CD4-positive, alpha-beta T cell treated with Interferon gamma for 1 hour (primary cell): ENCODE results near the gene HTT.

ENCODE experiments used
- DNase-seq: peaks from one replicate; pipeline ENCODE4 v3.0.0-alpha.2; 2020

Gene HTT

DNA sequence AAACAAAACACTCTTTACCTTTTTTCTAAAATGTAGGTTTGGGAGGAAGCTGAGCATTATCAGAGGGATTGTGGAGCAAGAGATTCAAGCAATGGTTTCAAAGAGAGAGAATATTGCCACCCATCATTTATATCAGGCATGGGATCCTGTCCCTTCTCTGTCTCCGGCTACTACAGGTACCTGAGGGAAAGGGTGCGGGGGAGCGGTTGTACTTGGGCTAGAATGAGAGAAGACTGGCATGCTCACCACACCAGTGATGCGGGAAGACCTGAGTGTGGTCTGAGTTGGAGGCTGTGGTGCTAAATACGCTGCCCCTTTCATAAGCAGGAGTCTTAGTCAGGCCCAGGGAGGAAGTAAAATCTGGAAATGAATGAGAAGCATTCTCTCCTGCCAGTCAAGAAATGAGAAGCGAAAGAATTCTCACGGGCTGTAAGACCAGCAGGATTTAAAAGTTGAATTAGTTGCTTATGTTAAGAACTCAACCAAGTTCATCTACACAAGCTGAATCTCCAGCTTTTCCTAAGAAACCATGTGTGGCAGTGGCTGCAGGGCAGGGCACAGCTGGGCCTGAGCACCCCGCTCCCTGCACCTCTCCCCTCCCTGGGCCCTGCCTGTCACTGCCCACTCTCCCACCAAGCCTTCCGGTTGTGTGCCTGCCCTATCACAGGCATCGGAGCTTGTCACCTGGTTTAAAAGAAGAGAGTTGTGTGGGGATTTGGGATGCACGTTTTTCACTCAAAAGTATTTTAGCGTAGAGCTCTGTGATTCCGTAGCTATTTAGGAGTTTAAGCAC lies 149.7 kb downstream of the HTT start:
- DNase-seq: no peak

DNA sequence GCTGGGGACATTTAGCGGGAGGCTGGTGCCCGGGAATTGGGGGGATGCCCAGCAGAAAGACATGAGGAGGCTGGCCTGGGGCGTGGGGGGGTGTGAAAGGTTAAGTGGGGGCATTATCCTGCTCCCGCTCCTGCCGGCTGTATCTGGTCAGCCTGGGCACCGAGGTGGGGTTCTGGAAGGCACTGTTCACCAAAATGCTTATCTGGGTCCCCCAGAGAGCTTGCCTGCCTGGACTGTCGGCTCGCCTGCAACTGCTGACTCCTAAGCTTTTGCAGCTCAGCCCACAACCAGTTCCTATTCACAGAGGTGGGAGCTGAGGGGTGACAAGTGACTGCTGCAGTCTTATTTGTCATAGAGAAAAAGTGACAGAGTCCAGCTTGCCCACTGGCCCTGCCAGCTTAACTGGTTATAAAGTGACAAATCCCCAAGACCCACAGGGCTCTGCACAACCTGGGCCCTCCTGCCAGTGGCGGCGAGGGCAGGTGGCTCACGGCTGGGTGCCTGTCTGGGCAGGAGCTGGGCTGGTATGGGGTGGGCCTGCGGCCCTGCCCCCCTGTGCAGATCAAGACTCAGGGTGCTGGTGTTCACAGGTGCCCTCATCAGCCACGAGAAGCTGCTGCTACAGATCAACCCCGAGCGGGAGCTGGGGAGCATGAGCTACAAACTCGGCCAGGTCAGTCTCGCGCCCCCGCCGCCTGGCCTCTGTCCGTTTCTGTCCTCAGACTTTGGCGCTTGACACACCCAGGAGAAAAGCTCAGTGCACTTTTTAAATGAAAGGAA lies 150.8 kb downstream of the HTT start:
- no peak for DNase-seq

DNA sequence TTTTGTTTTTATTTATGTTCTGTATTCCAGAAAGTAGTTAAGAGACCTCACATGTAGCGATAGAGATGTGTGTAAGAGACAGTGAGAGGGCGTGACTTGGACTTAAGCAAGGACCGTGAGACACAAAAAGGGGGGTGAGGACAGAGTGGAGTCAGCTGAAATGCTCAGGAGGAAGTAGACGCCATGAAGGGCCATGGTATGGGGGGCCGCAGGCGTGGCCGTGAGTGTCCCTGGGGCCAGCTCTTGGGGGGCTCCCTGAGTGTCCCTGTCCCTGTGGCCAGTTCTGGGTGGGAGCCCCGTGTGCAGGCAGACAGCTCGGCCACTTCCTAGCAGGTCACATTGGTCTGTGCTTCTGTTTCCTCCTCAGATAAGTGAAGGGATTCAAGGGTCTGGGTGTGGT lies 151.5 kb downstream of the HTT start:
- peak; percentile 48 for DNase-seq

DNA sequence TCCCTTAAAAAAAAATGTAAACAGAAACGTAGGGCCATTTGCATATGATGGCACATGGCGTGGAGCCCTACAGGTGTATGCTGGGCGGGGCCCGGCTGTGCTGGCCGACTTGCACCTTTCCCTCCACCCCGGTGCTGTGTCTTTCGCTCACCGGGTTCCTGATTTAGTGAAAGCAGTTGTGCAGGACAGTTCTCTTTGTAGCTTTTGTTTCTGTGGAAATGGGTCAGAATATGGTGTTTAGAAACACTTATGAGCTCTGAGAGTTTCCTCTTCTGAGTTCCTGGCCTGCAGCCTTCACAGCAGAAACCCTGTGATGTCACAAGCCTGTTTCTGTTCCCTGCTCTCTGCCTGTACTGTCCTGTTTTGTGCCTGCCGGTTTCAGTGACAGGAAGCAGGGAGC lies 152.0 kb downstream of the HTT start:
- DNase-seq: peak; percentile 47

DNA sequence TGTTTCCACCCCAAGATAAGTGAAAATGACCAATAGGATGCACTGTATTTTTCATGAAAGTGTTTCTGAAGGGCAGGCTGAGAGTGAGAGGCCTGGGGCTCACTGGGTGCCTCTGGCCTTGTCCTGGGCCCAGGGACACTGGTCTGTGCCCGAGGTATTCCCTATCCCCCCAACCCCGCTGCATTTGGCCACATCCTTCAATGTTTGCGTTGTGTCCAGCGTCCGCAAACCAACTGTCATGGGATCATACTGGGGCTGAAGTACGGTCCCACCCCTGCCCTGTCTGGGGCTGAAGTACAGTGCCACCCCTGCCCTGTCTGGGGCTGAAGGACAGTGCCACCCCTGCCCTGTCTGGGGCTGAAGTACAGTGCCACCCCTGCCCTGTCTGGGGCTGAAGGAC lies 152.5 kb downstream of the HTT start:
- no peak for DNase-seq

DNA sequence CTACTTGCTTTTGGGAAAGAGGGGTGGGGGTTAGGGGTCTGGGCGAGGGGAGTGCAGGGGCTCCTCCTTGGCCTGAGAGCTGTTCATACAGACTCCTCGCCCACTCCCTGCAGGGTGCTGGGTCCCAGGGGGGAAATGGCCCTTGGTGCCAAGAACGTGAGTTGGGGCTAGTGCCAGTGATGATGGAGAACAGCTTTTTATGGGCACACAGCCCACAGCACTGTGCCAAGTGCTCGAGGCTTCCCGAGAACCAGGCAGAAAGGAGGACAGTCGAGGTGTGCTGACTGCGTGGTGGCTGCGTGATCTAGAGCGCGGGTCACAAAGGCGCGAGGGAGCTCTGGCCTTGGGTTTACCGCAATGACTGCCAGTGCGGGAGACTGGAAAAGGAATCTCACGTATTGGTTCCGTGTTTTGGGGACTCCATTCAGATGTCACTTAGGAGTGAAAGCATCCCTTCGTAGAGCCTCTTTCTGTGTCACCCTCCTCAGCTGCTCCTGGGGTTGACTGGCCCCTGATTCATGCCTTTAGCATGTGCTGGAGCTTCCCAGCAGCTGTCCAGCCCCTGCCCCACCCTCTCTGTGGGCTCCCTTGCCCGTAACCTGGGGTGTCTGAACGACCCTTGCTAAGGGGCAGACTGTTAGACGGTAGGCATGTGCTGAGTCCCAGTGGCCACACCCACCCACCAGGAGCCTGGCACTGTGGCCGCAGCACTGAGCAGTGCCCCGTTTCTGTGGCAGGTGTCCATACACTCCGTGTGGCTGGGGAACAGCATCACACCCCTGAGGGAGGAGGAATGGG lies 153.6 kb downstream of the HTT start:
- no peak for DNase-seq

DNA sequence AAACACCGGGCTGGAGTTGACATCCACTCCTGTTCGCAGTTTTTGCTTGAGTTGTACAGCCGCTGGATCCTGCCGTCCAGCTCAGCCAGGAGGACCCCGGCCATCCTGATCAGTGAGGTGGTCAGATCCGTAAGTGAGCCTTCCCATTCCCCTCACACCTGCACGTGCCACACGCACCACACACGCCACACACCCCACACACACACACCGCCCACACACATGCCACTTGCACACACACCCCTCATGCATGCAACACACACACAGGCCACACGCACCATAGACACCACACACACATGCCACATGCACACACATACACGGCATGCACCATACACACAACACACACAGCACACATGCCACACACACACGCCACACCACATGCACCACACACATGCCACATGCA lies 154.4 kb downstream of the HTT start:
- DNase-seq: no peak

DNA sequence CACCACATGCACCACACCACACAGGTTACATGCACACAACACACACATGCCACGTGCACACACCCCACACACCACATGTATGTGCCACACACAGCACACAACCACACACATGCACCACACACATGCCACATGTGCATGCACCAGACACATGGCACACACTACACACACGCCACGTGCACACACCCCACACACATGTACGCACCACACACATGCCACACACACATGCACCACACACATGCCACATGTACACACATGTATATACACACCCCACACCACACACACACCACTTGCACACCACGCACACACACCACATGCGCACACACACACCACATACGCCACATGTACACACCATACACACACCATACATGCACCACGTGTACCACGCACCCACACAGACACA lies 154.8 kb downstream of the HTT start:
- no peak for DNase-seq

DNA sequence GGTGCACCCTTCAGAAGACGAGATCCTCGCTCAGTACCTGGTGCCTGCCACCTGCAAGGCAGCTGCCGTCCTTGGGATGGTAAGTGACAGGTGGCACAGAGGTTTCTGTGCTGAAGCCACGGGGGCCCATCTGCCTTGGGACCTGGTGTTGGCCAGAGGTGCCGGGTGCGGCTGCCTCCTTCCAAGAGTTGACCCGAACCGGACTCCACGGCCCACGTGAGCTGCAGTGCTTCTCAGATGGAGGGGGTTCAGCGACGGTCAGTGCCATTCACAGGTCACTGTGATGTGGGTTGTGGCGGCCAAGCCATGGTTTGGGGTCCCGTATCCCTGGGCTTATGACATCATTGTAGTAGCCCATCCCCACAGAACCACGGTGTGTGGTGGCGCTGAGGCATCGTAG lies 155.5 kb downstream of the HTT start:
- DNase-seq: no peak

DNA sequence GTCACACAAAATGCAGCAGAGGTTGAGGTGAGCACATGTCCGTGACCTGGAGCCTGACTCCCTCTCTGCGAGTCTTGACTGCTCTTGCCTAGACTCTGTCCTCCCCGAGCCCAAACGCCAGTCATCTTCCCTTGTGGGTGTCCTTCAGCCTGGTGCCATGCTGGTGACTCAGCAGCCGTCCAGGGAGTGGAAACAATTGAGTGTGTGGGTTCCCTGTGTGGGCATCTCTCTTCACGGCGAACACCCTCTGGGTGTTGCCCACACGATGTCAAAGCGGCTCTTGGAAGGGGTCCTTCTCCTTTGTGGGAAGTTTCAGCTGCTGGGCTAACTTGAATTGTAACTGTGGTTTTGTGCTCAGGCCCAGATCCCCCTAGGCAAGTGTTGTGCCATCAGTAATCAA lies 157.0 kb downstream of the HTT start:
- DNase-seq: no peak

DNA sequence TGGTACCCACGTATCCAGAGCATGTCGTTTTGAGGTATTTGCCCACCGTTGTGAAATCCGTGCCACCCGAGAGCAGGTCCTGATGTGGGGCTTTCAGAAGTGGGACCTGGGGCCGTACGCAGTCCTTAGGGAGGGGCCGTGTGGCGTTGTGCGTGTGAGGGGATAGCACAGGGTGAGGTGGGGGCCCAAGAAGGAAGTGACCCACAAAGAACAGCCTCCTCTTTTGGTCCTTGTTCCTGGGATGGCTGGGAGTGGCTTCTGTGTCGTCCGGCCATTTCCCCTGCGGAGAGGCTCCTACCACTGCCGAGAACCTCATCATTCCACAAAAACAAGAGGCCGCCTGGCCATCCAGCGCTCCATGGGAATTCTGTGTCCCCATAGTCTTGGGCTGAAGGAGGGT lies 157.5 kb downstream of the HTT start:
- DNase-seq: no peak

DNA sequence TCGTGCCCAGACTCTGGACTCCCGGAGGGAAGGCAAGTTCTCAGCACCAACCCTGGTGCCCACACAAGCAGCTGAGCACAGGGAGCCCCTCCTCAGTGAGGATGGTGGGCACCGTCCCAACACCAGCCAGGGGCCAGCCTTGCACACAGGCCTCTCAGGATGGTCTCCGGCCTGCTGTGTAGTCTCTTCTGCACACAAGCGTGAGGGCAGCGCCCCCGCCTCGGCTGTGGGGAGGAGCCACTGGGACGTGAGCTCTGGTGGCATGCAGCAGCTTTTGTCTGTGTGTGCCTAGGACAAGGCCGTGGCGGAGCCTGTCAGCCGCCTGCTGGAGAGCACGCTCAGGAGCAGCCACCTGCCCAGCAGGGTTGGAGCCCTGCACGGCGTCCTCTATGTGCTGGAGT lies 158.4 kb downstream of the HTT start:
- no peak for DNase-seq

DNA sequence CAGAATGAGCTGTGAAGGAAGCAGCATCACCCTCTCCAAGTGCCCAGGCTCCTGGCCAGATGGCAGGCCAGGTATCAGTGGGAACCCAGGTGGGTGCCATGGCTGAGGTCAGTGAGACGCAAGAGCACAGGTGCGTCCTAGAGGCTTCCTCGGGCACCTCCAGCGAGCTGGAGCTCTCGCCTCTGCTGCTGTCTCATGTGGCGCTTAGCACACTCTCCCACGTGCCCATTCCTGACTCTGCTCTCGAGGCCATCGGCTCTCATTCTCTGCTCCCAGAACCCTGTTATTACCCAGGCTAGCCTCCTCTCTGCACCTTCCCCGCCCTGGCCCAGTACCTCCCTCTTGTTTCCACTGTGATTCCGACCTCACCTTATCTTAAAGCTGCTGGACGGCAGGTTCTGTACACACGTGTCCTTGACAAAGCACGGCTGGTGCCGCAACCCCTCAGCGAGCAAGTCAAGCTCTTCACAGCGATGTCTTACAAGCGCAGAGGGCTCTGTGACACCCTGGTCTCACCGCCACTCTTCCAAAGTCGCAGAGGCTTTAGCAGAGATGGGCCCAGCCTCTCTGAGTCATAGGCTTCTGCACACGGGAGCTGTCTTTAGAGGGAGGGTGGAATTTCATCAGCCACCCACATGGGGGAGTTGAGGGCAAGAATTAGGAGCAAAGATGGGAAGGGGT lies 159.1 kb downstream of the HTT start:
- no peak for DNase-seq

DNA sequence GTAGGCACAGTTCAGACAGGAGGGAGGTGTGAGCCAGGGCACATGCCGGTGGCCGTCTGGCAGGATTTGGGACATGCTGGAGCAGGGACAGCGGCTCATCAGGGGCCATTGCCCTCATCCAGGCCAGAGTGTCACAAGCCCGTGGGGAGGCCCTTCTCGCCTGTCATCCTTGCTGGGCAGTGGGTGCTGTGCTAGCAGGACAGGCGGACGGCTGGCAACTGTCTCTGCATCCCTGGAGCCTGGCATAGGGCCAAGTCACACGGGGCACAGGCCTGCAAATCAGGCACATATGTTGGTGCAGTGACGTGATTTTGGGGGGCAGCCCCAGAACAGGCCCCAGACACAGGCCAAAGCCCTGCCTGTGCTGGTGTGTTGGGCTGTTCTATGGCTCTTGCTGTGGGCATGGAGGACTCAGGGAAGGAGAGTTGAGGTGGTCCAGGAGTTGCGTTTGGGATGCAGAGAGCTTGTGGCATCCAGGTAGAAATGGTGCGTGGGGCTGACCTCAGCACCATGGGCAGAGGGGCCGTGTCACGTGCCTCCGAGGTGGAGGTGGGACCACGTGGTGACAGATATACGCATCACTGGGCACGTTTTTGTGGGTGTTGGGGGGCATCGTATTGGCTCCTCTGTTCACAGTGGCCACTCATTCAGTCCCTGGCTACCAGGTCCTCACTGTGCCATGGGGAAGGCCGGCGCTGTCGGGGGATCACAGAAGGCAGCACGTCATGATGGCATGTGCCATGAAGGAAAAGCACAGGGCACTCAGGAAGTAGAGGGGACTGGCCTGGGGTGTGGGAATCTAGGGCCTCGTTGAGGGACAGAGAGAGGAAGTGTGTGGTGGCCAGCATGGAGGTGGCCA lies 159.9 kb downstream of the HTT start:
- DNase-seq: no peak

DNA sequence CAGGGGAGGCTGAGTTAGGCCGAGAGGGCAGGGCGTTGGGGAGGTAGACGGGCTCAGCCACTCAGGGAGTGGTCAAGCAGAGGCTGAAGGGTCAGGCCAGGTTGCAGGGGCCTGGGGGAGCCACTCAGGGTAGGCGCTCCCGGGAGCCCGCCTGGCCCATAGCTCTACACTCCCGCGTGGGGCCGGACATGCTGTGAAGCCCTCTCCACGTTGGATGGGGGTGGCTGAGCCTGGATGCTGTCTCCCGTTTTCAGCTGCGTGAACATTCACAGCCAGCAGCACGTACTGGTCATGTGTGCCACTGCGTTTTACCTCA lies 160.5 kb downstream of the HTT start:
- no peak for DNase-seq

DNA sequence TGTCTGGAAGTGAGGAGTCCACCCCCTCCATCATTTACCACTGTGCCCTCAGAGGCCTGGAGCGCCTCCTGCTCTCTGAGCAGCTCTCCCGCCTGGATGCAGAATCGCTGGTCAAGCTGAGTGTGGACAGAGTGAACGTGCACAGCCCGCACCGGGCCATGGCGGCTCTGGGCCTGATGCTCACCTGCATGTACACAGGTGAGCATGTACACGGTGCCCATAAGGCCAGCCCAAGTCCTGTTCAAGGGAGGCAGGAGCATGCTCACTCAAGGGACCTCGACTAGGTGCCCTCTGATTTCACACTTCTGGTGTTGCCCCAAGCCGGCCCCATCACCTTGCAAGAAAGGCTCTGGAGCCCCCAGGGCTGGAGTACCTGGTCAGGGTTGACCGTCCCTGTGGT lies 161.1 kb downstream of the HTT start:
- DNase-seq: no peak

DNA sequence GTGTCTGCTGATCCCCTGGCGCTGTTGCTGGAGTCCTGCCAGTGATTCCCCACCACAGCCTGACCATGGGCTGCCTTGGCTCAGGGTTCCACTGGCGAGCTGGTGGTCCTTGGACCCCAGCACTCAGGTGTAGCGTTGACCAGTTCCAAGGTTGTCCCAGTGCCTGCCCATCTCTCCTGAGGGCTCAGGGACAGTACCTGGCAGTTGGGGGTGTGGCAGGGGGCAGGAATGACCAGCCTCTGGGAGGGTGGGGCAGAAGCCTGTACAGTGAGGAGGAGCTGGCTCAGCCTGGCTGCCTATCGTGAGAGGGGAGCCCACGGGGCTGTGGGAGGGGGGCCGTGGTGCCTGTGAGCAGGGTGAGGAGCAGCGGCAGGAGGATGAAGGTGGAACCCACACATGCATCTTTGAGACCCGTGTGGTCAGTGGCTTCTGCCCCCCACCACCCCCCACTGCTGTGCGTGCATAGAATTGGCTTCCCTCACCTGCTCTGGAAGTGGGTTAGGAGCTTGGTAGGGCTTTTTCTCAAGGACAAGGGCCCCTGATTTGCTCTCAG lies 161.9 kb downstream of the HTT start:
- DNase-seq: no peak

DNA sequence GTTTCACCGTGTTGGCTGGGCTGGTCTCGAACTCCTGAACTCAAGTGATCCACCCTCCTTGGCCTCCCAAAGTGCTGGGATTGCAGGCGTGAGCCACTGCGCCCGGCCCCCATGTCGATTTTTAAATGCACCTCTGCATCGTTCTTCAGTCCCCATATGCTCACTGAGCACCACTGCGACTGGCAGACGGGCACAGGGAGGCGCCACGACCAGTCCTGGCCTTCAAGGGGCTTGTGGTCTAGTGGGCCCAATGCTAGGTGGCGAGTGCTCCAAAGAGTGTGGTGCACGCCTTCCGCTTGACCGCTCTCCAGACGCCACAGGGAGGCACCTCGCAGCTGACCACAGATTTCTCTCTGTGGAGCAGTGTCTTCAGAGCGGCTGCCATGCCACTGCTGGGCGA lies 162.8 kb downstream of the HTT start:
- no peak for DNase-seq

DNA sequence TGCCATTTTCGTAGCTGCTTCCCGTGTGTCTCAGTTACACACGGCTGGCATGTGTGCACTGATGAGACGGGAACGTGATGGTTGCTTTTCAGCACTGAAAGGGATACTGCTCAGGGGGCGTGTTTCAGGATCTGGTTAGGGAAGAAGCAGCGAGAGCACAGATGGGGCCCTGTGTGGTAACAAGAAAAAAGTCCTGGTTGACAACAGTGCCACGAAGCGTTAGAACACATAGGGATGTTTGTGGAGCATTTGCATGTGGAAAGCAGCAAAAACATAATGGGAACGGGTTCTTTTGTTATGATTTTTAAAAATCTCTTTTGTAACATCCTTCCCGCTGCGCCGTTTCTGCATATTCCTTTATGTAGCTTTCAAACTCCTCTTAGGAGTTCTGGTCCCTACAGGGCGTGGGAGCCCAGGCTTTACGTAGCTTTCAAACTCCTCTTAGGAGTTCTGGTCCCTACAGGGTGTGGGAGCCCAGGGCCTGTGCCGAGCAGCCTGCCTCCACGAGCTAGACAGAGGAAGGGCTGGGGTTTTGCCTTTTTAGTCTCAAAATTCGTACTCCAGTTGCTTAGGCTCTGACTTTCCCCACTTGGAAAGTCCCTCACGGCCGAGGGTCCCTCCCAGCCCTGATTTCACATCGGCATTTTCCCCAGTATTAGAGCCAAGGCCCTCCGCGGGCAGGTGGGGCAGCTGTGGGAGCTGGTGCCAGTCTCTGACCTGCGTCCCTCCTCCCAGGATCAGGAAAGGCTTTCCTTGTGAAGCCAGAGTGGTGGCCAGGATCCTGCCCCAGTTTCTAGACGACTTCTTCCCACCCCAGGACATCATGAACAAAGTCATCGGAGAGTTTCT lies 163.5 kb downstream of the HTT start:
- DNase-seq: no peak

DNA sequence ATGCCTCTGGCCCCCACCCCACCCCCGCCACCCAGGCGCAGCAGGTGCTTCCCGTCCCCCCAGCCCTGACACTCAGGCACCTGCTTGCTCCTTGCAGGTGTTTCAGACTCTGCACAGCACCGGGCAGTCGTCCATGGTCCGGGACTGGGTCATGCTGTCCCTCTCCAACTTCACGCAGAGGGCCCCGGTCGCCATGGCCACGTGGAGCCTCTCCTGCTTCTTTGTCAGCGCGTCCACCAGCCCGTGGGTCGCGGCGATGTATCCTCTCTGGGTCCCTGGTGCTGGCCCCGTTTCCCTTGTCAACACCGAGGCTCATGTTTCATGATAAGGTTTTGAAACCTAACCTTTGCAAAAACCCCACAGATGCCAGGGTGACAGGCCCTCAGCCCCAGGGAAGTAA lies 164.2 kb downstream of the HTT start:
- no peak for DNase-seq

DNA sequence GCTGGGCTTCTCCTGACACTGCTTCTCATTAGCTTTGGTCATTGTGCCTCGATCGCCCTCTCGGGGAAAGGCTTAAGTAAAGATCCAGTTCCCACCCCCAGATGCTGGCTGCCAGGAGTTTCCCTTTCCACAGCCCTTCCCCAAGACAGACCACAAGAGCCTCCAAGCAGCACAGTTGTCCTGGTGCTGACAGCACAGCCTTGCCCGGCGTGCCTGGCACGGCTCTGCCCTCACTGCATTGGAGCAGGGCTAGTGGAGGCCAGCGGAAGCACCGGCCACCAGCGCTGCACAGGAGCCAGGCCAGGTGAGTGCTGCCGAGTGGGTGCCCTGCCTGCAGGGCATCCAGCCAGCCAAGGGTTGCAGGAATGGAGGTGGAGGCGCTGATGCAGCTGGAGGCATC lies 164.8 kb downstream of the HTT start:
- DNase-seq: no peak
